Esophagus muscularis mucosa (tissue), 4 donors: ENCODE measurements around the gene SLC1A1. TPM values are rescaled to one million over a fixed set of nuclear protein-coding genes. Genes with fewer than 3 reads are reported as not detected.

Experiments
- DNase-seq: peaks from one replicate; pipeline ENCODE4 v3.0.0-alpha.2; 2017; ENCODE audit errors: extremely low spot score
- H3K27ac ChIP-seq, 4 donors: fragments of 200-600 bp; sonication (generic); replicated peaks in 1 of 4; 1 replicate in 3 of 4; 2 replicates in 1 of 4; pipeline ENCODE4 v1.5.1; 2016 to 2019; ENCODE audit warnings: mild to moderate bottlenecking in 1 of 4
- H3K27me3 ChIP-seq, 4 donors: fragments of 200-600 bp; sonication (generic); one replicate each; pipeline versions ENCODE4 v1.5.1 to v1.6.0; 2016 to 2019
- H3K36me3 ChIP-seq, 4 donors: fragments of 200-600 bp; sonication (generic); one replicate each; pipeline ENCODE4 v1.5.1; 2016 to 2019
- H3K4me1 ChIP-seq, 4 donors: fragments of 200-600 bp; sonication (generic); one replicate each; pipeline ENCODE4 v1.5.1; 2016 to 2019
- H3K4me3 ChIP-seq, 4 donors: fragments of 200-600 bp; sonication (generic); 1 replicate in 2 of 4; 2 replicates in 2 of 4; pipeline ENCODE4 v1.5.1; 2016 to 2019; ENCODE audit warnings: mild to moderate bottlenecking in 4 of 4, moderate library complexity in 1 of 4
- H3K9me3 ChIP-seq, 4 donors: fragments of 200-600 bp; sonication (generic); 1 replicate in 3 of 4; 2 replicates in 1 of 4; pipeline ENCODE4 v1.5.1; 2016 to 2019
- EP300 ChIP-seq: sonication (generic); formaldehyde crosslinking; IDR thresholded peaks from one replicate; pipeline ENCODE4 v1.6.1; 2017; ENCODE audit warnings: antibody characterized with exemption
- POLR2A ChIP-seq: fragments of 450-650 bp; IDR thresholded peaks from one replicate; pipeline ENCODE4 v1.6.1; 2017; ENCODE audit warnings: antibody characterized with exemption, moderate library complexity, mild to moderate bottlenecking, low read depth
- POLR2AphosphoS5 ChIP-seq, 2 donors: sonication (generic); formaldehyde crosslinking; IDR thresholded peaks; one replicate each; pipeline ENCODE4 v1.6.1; 2017; ENCODE audit warnings: antibody characterized with exemption in 2 of 2
- WGBS: methylation state at CpG from one replicate; pipeline ENCODE4 v1.1.5; 2018; 5-methylcytosine and 5-hydroxymethylcytosine counted together
- intact Hi-C: fragments of 100-400 bp; cut with DNase I; formaldehyde crosslinking; loops from one replicate; pipeline ENCODE4 v1.15.1; 2023
- total RNA-seq, 4 donors: library from RNA; depleted of rRNA; stranded (reverse); fragments of >200 nt; gene quantifications; one replicate each; pipeline versions ENCODE4 v1.1.0 to v1.2.1, GENCODE V29; 2016
- TF ChIP-seq, protein P1 (sequence below), 3 experiments: fragments of 200-600 bp in 2 of 3; fragments of 450-650 bp in 1 of 3; sonication (generic) in 2 of 3; IDR thresholded peaks; one replicate each; pipeline ENCODE4 v1.5.1; 2017 to 2019; ENCODE audit warnings: antibody characterized with exemption in 3 of 3, mild to moderate bottlenecking in 2 of 3, moderate library complexity in 1 of 3

The SLC1A1 gene
- total RNA-seq, 4 donors from 2014 or later, result 2.0 to 3.5 (median 2.1) TPM

DNA sequence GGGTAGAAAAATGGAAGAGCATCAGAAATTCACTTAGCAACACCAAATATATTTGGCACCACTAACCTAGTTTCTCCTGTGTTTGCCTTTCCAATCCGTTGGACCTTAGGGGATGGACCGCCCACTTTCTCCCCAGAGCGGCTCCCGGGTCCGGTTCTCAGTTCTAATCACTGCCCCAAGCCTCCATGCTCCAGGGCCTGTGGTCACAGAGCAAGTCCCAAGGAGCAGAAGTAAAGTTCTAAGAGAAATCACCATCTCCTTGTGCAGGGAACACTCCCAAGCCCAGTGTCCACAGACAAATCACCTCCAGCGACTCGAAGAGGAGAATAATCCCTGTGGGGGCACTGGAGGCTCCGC lies 728 bp upstream of the SLC1A1 start:
- Histone ChIP-seq H3K9me3 (no peaks in the 10 kb centered on the region), H3K27ac (peak overlapping the region; percentile 78 to 86 (median 80)), H3K36me3 (no peaks in the 10 kb centered on the region), H3K27me3 (no peaks in the 10 kb centered on the region), H3K4me3 (peak overlapping the region; percentile 83 to 88 (median 84)), H3K4me1 (peaks cover 12 to 29% (median 22%) of the 10 kb centered on the region in 4 donors)
- 4% methylated on average over 8 of the region's 8 CpGs for WGBS
- TF ChIP-seq EP300, result no peak
- TF ChIP-seq POLR2AphosphoS5 (IDR thresholded peaks at IDR 0.05), result no peak
- no peak for TF ChIP-seq POLR2A
- TF ChIP-seq, protein P1, sequence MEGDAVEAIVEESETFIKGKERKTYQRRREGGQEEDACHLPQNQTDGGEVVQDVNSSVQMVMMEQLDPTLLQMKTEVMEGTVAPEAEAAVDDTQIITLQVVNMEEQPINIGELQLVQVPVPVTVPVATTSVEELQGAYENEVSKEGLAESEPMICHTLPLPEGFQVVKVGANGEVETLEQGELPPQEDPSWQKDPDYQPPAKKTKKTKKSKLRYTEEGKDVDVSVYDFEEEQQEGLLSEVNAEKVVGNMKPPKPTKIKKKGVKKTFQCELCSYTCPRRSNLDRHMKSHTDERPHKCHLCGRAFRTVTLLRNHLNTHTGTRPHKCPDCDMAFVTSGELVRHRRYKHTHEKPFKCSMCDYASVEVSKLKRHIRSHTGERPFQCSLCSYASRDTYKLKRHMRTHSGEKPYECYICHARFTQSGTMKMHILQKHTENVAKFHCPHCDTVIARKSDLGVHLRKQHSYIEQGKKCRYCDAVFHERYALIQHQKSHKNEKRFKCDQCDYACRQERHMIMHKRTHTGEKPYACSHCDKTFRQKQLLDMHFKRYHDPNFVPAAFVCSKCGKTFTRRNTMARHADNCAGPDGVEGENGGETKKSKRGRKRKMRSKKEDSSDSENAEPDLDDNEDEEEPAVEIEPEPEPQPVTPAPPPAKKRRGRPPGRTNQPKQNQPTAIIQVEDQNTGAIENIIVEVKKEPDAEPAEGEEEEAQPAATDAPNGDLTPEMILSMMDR (IDR thresholded peaks at IDR 0.05), result no peak
- intact Hi-C loops, result loop anchor here (10.0 kb wide), 1 partner anchor 105 kb away; no protein-coding TSS in a partner anchor
- no peak for DNase-seq

- H3K4me1 ChIP-seq, result peaks cover 12 to 29% (median 22%) of the 10 kb centered on the region in 4 donors
- no peaks in the 10 kb centered on the region for H3K9me3 ChIP-seq
- TF ChIP-seq EP300 (no peak), POLR2AphosphoS5 (IDR thresholded peaks at IDR 0.05) (no peak), POLR2A (no peak)
- TF ChIP-seq, protein P1 (IDR thresholded peaks at IDR 0.05), result no peak
- intact Hi-C loops, result no loop called here
- H3K4me3 ChIP-seq, result peak overlapping the region; percentile 83 to 88 (median 84)
- no peak for DNase-seq
- no peaks in the 10 kb centered on the region for H3K36me3 ChIP-seq
- no peaks in the 10 kb centered on the region for H3K27me3 ChIP-seq
- 5% methylated on average over 27 of the region's 52 CpGs for WGBS
- peak overlapping the region; percentile 78 to 86 (median 80) for H3K27ac ChIP-seq
These were observed 697 bp downstream of the SLC1A1 start for GRCh38 chr9:4490705-4491625.

GRCh38 chr9:4491626-4491975 lies 1.3 kb downstream of the SLC1A1 start:
- H3K4me3 ChIP-seq, result peak overlapping the region; percentile 83 to 88 (median 84)
- no peaks in the 10 kb centered on the region for H3K9me3 ChIP-seq
- WGBS, result 66% methylated on average over 7 of the region's 7 CpGs
- TF ChIP-seq POLR2AphosphoS5 (IDR thresholded peaks at IDR 0.05) (no peak), EP300 (no peak)
- TF ChIP-seq, protein P1 (IDR thresholded peaks at IDR 0.05), result no peak
- DNase-seq, result no peak
- H3K4me1 ChIP-seq, result peaks cover 12 to 29% (median 22%) of the 10 kb centered on the region in 4 donors
- intact Hi-C loops, result no loop called here
- no peaks in the 10 kb centered on the region for H3K27me3 ChIP-seq
- H3K36me3 ChIP-seq, result no peaks in the 10 kb centered on the region
- H3K27ac ChIP-seq, result no peak overlapping the region

DNA sequence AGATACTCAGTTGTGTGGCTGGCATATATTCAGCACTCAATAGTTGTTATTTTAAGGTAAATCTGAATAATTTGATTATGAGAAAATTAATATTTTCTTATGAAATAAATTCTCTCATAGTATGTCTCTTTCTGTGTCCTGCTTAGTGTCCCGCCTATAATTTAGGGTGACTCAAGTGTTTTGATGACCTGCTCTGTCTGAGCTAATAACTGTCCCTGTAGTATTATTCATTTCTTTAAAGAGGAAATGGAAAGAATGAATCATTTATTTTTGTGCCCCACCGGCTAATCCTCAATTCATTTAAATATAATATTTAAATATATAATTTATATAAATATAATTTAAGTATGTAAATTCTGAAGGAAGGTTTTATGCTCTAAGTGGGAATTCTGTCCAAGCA lies 4.1 kb downstream of the SLC1A1 start:
- Histone ChIP-seq H3K9me3 (no peaks in the 10 kb centered on the region), H3K4me3 (no peak overlapping the region), H3K27me3 (no peaks in the 10 kb centered on the region), H3K4me1 (peaks cover 12 to 23% (median 19%) of the 10 kb centered on the region in 4 donors), H3K36me3 (no peaks in the 10 kb centered on the region), H3K27ac (no peak overlapping the region)
- TF ChIP-seq POLR2A, result no peak
- TF ChIP-seq, protein P1 (IDR thresholded peaks at IDR 0.05), result no peak
- TF ChIP-seq POLR2AphosphoS5 (IDR thresholded peaks at IDR 0.05), result no peak
- no peak for TF ChIP-seq EP300
- WGBS, result 76% methylated on average over 2 of the region's 2 CpGs
- DNase-seq, result no peak
- intact Hi-C loops, result no loop called here
